SK-N-SH (cell line): Measurements from ENCODE around the gene LIN28B. TPM values are rescaled to one million over a fixed set of nuclear protein-coding genes. Genes with fewer than 3 reads are reported as not detected.

Experiments
- CTCF ChIA-PET: fragments of 300-600, 350-600 bp; formaldehyde crosslinking; extraction: SDS; loops from one replicate; lab custom pipeline; 2021; lab: Yijun Ruan, JAX
- POLR2A ChIA-PET: fragments of 350-600 bp; sonication (Branson Sonifier 250); formaldehyde crosslinking; extraction: SDS; loops from one replicate; lab custom pipeline; 2020; ENCODE audit warnings: antibody characterized with exemption, inconsistent platforms; lab: Yijun Ruan, JAX
- DNase-seq: peaks from one replicate; pipeline ENCODE4 v3.0.0; 2012
- H2AFZ ChIP-seq: fragments of 200-600 bp; sonication (generic); 2 replicates; pipeline ENCODE4 v1.8.1; 2016; ENCODE audit warnings: antibody characterized with exemption, mild to moderate bottlenecking, low read depth
- H3F3A ChIP-seq: fragments of 200-600 bp; sonication (generic); replicated peaks from 2 replicates; pipeline ENCODE3; 2016; ENCODE audit warnings: antibody characterized with exemption, mild to moderate bottlenecking; ENCODE audit not compliant: insufficient read depth
- H3K27ac ChIP-seq, 2 experiments: fragments of 200-500 bp in 1 of 2; fragments of 200-600 bp in 1 of 2; sonication (Bioruptor generic) in 1 of 2; sonication (generic), shearing (Covaris generic) in 1 of 2; 2 replicates each; pipeline versions ENCODE4 v1.5.1 to v1.6.1; 2014 to 2016; ENCODE audit warnings: low read depth in 2 of 2, inconsistent platforms in 1 of 2, low read length in 1 of 2, mild to moderate bottlenecking in 1 of 2, mixed read lengths in 1 of 2
- H3K27me3 ChIP-seq: fragments of 200-600 bp; sonication (generic), shearing (Covaris generic); 2 replicates; pipeline ENCODE4 v1.6.1; 2016; ENCODE audit warnings: mixed run types; ENCODE audit not compliant: insufficient read depth
- H3K36me3 ChIP-seq, 2 experiments: fragments of 200-500 bp in 1 of 2; fragments of 200-600 bp in 1 of 2; sonication (Bioruptor generic) in 1 of 2; sonication (generic) in 1 of 2; replicated peaks in 1 of 2; 2 replicates each; pipeline versions ENCODE3 to v1.5.1; 2014 to 2016; ENCODE audit warnings: low read length in 1 of 2, mild to moderate bottlenecking in 1 of 2; ENCODE audit not compliant: insufficient read depth in 2 of 2, control insufficient read depth in 1 of 2
- H3K4me1 ChIP-seq, 2 experiments: fragments of 200-500 bp in 1 of 2; fragments of 200-600 bp in 1 of 2; sonication (Bioruptor generic) in 1 of 2; sonication (generic), shearing (Covaris generic) in 1 of 2; 2 replicates each; pipeline versions ENCODE4 v1.5.1 to v1.6.1; 2014 to 2016; ENCODE audit warnings: low read depth in 1 of 2, low read length in 1 of 2, mixed run types in 1 of 2; ENCODE audit not compliant: insufficient read depth in 2 of 2, control insufficient read depth in 1 of 2
- H3K4me2 ChIP-seq: fragments of 200-600 bp; sonication (generic), shearing (Covaris generic); 2 replicates; pipeline ENCODE4 v1.6.1; 2017; ENCODE audit warnings: mixed run types
- H3K4me3 ChIP-seq, 2 experiments: fragments of 200-500 bp in 1 of 2; fragments of 200-600 bp in 1 of 2; sonication (Bioruptor generic) in 1 of 2; sonication (generic), shearing (Covaris generic) in 1 of 2; 2 replicates each; pipeline versions ENCODE4 v1.5.1 to v1.8.1; 2014 to 2016; ENCODE audit warnings: low read depth in 2 of 2, inconsistent platforms in 1 of 2, low read length in 1 of 2, mild to moderate bottlenecking in 1 of 2, mixed read lengths in 1 of 2, moderate library complexity in 1 of 2
- H3K79me2 ChIP-seq: fragments of 200-600 bp; sonication (generic); 2 replicates; pipeline ENCODE4 v1.8.1; 2017; ENCODE audit warnings: mild to moderate bottlenecking; ENCODE audit not compliant: insufficient read depth
- H3K9ac ChIP-seq: fragments of 200-600 bp; sonication (generic); 2 replicates; pipeline ENCODE4 v1.6.1; 2017; ENCODE audit warnings: mixed run types
- H3K9me2 ChIP-seq: fragments of 200-600 bp; sonication (generic); 2 replicates; pipeline ENCODE4 v1.6.1; 2017; ENCODE audit warnings: mixed run types
- H3K9me3 ChIP-seq: fragments of 200-600 bp; sonication (generic); 2 replicates; pipeline ENCODE4 v1.6.1; 2017; ENCODE audit warnings: mixed run types, mild to moderate bottlenecking, moderate library complexity
- H4K20me1 ChIP-seq: fragments of 200-600 bp; sonication (generic); 2 replicates; pipeline ENCODE4 v1.6.1; 2017; ENCODE audit warnings: mild to moderate bottlenecking, mixed run types; ENCODE audit not compliant: insufficient read depth
- CTCF ChIP-seq: fragments of 200-600 bp; sonication (generic); IDR thresholded peaks from 2 replicates; pipeline ENCODE4 v1.6.1; 2017; ENCODE audit warnings: antibody characterized with exemption, mild to moderate bottlenecking, moderate library complexity
- ELF1 ChIP-seq: IDR thresholded peaks from 2 replicates; pipeline ENCODE4 v1.4.0; 2012
- EP300 ChIP-seq, 2 experiments: IDR thresholded peaks; 2 replicates each; pipeline versions ENCODE4 v1.4.0 to v1.6.1; 2012; ENCODE audit warnings: borderline replicate concordance in 1 of 2, low read depth in 1 of 2, low read length in 1 of 2
- FOXJ3 ChIP-seq: sonication (generic); formaldehyde crosslinking; IDR thresholded peaks from 2 replicates; pipeline ENCODE4 v1.5.1; 2020; ENCODE audit warnings: mild to moderate bottlenecking, missing genetic modification reagents
- GATA2 ChIP-seq: sonication (generic); formaldehyde crosslinking; IDR thresholded peaks from 2 replicates; pipeline ENCODE4 v1.5.0; 2020; ENCODE audit warnings: mild to moderate bottlenecking, missing genetic modification reagents
- JUND ChIP-seq: IDR thresholded peaks from 2 replicates; pipeline ENCODE4 v1.4.0; 2012
- MAX ChIP-seq: IDR thresholded peaks from 2 replicates; pipeline ENCODE4 v1.4.0; 2012; ENCODE audit warnings: low read depth
- MEF2A ChIP-seq: IDR thresholded peaks from 2 replicates; pipeline ENCODE4 v1.4.0; 2012; ENCODE audit warnings: low read depth, borderline replicate concordance
- MXI1 ChIP-seq: IDR thresholded peaks from 2 replicates; pipeline ENCODE4 v1.6.1; 2012; ENCODE audit warnings: mild to moderate bottlenecking, low read depth, low read length, improper control_type of control experiment
- NRF1 ChIP-seq: IDR thresholded peaks from 2 replicates; pipeline ENCODE4 v1.6.1; 2012; ENCODE audit warnings: low read depth, mild to moderate bottlenecking, low read length
- POLR2AphosphoS5 ChIP-seq: IDR thresholded peaks from 2 replicates; pipeline ENCODE4 v1.6.1; 2012; ENCODE audit warnings: low read depth, low read length
- RCOR1 ChIP-seq: fragments of 150-350 bp; IDR thresholded peaks from 2 replicates; pipeline ENCODE4 v1.6.1; 2017; ENCODE audit warnings: antibody characterized with exemption, low read length
- REST ChIP-seq: IDR thresholded peaks from 2 replicates; pipeline ENCODE4 v1.6.1; 2012; ENCODE audit warnings: mild to moderate bottlenecking, low read depth, low read length, moderate library complexity
- RXRA ChIP-seq: IDR thresholded peaks from 2 replicates; pipeline ENCODE4 v1.4.0; 2012; ENCODE audit warnings: low read depth, mild to moderate bottlenecking, borderline replicate concordance
- SMC3 ChIP-seq: IDR thresholded peaks from 2 replicates; pipeline ENCODE4 v1.6.1; 2012; ENCODE audit warnings: low read depth, low read length, improper control_type of control experiment
- TAF1 ChIP-seq: IDR thresholded peaks from 2 replicates; pipeline ENCODE4 v1.6.1; 2012; ENCODE audit warnings: low read depth, mild to moderate bottlenecking, low read length, moderate library complexity, borderline replicate concordance
- TCF12 ChIP-seq: IDR thresholded peaks from 2 replicates; pipeline ENCODE4 v1.4.0; 2012
- USF2 ChIP-seq: fragments of 150-350 bp; IDR thresholded peaks from 2 replicates; pipeline ENCODE4 v1.6.1; 2017; ENCODE audit warnings: antibody characterized with exemption, low read length, low read depth, borderline replicate concordance
- WGBS: methylation state at CpG from one replicate; pipeline ENCODE4 v1.1.6; 2017; ENCODE audit warnings: low lambda C conversion rate; 5-methylcytosine and 5-hydroxymethylcytosine counted together
- polyA plus RNA-seq, 3 experiments: library from polyadenylated mRNA; depleted of rRNA; stranded (reverse); fragments of >200 nt; gene quantifications; 2 replicates each; pipeline ENCODE4 v1.2.3, GENCODE V29; 2012

The LIN28B gene
- polyA plus RNA-seq, 1 of the 3 experiments (the other 2 are of a cell fraction) = 0.67 TPM

GRCh38 chr6:104930939-104931338, 26.0 kb upstream of the LIN28B start:
- Histone ChIP-seq H3F3A (no peaks in the 10 kb centered on the region), H3K9ac (no peak overlapping the region)

More at GRCh38 chr6:104930939-104931338, 26.0 kb upstream of the LIN28B start:
- Histone ChIP-seq H3K4me3 (no peak overlapping the region), H3K36me3 (no peaks in the 10 kb centered on the region), H3K79me2 (no peaks in the 10 kb centered on the region), H3K9me2 (no peaks in the 10 kb centered on the region), H2AFZ (no peak overlapping the region), H3K27me3 (no peaks in the 10 kb centered on the region), H3K4me1 (no peaks in the 10 kb centered on the region), H3K9me3 (no peaks in the 10 kb centered on the region), H3K27ac (no peak overlapping the region), H3K4me2 (no peak overlapping the region), H4K20me1 (no peaks in the 10 kb centered on the region)
- TF ChIP-seq RCOR1 (no peak), MXI1 (no peak), SMC3 (no peak), RXRA (no peak), MAX (no peak), TCF12 (no peak), NRF1 (no peak), REST (no peak), MEF2A (no peak), EP300 (IDR thresholded peaks at IDR 0.05; ENCODE audit: borderline replicate concordance in 1 of 2, low read depth in 1 of 2, low read length in 1 of 2) (no peak), GATA2 (CRISPR knock-in tag) (no peak), ELF1 (no peak), JUND (no peak), CTCF (no peak), TAF1 (no peak), USF2 (no peak), FOXJ3 (CRISPR knock-in tag) (no peak), POLR2AphosphoS5 (no peak)
- DNase-seq = no peak
- ChIA-PET POLR2A (no interaction called here), CTCF (interaction anchor here (0.9 kb wide), 1 partner anchor 149 kb away, joined by 3 read pairs; no protein-coding TSS in a partner anchor)
- 33% methylated on average over 2 of the region's 2 CpGs for WGBS
